GM12875 (cell line): ENCODE measurements around the gene MFN1.
A peak's percentile ranks its signal among the peaks of the same experiment; 100 is the strongest.
"Not testable (repeated sequence)": the region's sequence is repeated elsewhere in the genome, so short reads cannot be mapped to it uniquely, and the experiment has no call there.

Experiments used
- H3K4me3 ChIP-seq: one replicate; pipeline ENCODE4 v1.5.1; 2011; ENCODE audit warnings: low read depth, low read length, control low read depth
- CTCF ChIP-seq: IDR thresholded peaks from 2 replicates; pipeline ENCODE4 v1.5.1; 2011; ENCODE audit warnings: low read depth, mild to moderate bottlenecking, control low read depth, inconsistent platforms, low read length, moderate library complexity, borderline replicate concordance; ENCODE audit not compliant: insufficient read depth

Gene MFN1

GRCh38 chr3:179347345-179348194, at the start of gene MFN1:
Gene MFN1, plus strand, starts transcription at chr3:179347709. Its CDS starts 1,143 bp downstream, at chr3:179348852.
- TF ChIP-seq CTCF: no peak
- H3K4me3 ChIP-seq: peak within 1 kb of the TSS; percentile 78

GRCh38 chr3:179297971-179298725, 49.4 kb upstream of the MFN1 start:
- no peak overlapping the region for H3K4me3 ChIP-seq
- no peak for TF ChIP-seq CTCF

GRCh38 chr3:179299316-179299715, 48.2 kb upstream of the MFN1 start:
- no peak overlapping the region for H3K4me3 ChIP-seq
- no peak for TF ChIP-seq CTCF

- no peak overlapping the region for H3K4me3 ChIP-seq
- TF ChIP-seq CTCF: no peak
These were observed 47.4 kb upstream of the MFN1 start for GRCh38 chr3:179299999-179300613.

GRCh38 chr3:179301645-179302044, 45.9 kb upstream of the MFN1 start:
- TF ChIP-seq CTCF: no peak
- no peak overlapping the region for H3K4me3 ChIP-seq

- TF ChIP-seq CTCF: no peak
- no peak overlapping the region for H3K4me3 ChIP-seq
These were observed 45.4 kb upstream of the MFN1 start for GRCh38 chr3:179302111-179302510.

GRCh38 chr3:179304605-179305004, 42.9 kb upstream of the MFN1 start:
- H3K4me3 ChIP-seq: no peak overlapping the region
- TF ChIP-seq CTCF: no peak

GRCh38 chr3:179307362-179307761, 40.1 kb upstream of the MFN1 start:
- not testable (repeated sequence) for H3K4me3 ChIP-seq
